ENCODE measurements around the gene TNFRSF25. TPM values are rescaled to one million over a fixed set of nuclear protein-coding genes. Genes with fewer than 3 reads are reported as not detected.

The TNFRSF25 gene
- polyA plus RNA-seq, 2 of the 4 experiments (the other 2 are of a cell fraction) = 0.65 to 3.4 TPM

- Histone ChIP-seq H3K9me3 (no peaks in the 10 kb centered on the region), H3K4me3 (no peak overlapping the region), H3K27ac (no peak overlapping the region), H3K4me2 (no peak overlapping the region), H3K4me1 (no peaks in the 10 kb centered on the region)
- ATAC-seq (peak; percentile 63 to 80), FAIRE-seq (peak; percentile 78), DNase-seq (ENCODE audit: low read depth in 1 of 2, low spot score in 1 of 2) (peak in 1 of 2 experiments; percentile 60)
- TF ChIP-seq RAD21 (conservative IDR thresholded peaks at IDR 0.05 in 1 of 2, IDR thresholded peaks at IDR 0.05 in 1 of 2) (peak in 1 of 2 experiments; percentile 22; a peak in 1 of 5 replicates), SMC3 (IDR thresholded peaks at IDR 0.05) (peak; percentile 34; the same call in 1 of the 3 replicates), NPAS2 (CRISPR knock-in tag; IDR thresholded peaks at IDR 0.05; ENCODE audit: borderline replicate concordance) (no peak), HEYL (CRISPR knock-in tag; IDR thresholded peaks at IDR 0.05) (no peak), HDAC2 (IDR thresholded peaks at IDR 0.05) (no peak)
- TF ChIP-seq, protein P1, sequence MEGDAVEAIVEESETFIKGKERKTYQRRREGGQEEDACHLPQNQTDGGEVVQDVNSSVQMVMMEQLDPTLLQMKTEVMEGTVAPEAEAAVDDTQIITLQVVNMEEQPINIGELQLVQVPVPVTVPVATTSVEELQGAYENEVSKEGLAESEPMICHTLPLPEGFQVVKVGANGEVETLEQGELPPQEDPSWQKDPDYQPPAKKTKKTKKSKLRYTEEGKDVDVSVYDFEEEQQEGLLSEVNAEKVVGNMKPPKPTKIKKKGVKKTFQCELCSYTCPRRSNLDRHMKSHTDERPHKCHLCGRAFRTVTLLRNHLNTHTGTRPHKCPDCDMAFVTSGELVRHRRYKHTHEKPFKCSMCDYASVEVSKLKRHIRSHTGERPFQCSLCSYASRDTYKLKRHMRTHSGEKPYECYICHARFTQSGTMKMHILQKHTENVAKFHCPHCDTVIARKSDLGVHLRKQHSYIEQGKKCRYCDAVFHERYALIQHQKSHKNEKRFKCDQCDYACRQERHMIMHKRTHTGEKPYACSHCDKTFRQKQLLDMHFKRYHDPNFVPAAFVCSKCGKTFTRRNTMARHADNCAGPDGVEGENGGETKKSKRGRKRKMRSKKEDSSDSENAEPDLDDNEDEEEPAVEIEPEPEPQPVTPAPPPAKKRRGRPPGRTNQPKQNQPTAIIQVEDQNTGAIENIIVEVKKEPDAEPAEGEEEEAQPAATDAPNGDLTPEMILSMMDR (IDR thresholded peaks at IDR 0.05) = peak; percentile 40; the same call in 2 of the 3 replicates
- POLR2A ChIA-PET = no interaction called here
- CTCF ChIA-PET = interaction anchor here (0.7 to 1.8 kb wide), 7 partner anchors 11 to 180 kb away, joined by 3 to 6 read pairs (median 3); no protein-coding TSS in a partner anchor
- WGBS (ENCODE audit: missing lambda C conversion rate) = 7% methylated on average over 3 of the region's 19 CpGs
Observed at GRCh38 chr1:6445062-6445763, 20.8 kb downstream of the TNFRSF25 start.

- H3K4me3 ChIP-seq = no peak overlapping the region
- no peak overlapping the region for H3K4me2 ChIP-seq
- TF ChIP-seq PHF8 (IDR thresholded peaks at IDR 0.05; ENCODE audit: borderline replicate concordance, low read depth) = no peak
- no peak for TF ChIP-seq CEBPB (IDR thresholded peaks at IDR 0.05)
- no peak for TF ChIP-seq JUN (IDR thresholded peaks at IDR 0.05)
- H3K27ac ChIP-seq = no peak overlapping the region
- POLR2A ChIA-PET = no interaction called here
- FAIRE-seq (no peak), DNase-seq (ENCODE audit: low read depth in 1 of 2, low spot score in 1 of 2) (no peak), ATAC-seq (no peak)
- H3K9me3 ChIP-seq = no peaks in the 10 kb centered on the region
- 81% methylated on average over 9 of the region's 15 CpGs for WGBS (ENCODE audit: missing lambda C conversion rate)
- H3K4me1 ChIP-seq = no peaks in the 10 kb centered on the region
- CTCF ChIA-PET = interaction anchor here (1.4 to 1.8 kb wide), 2 partner anchors 12 to 179 kb away, joined by 3 to 4 read pairs; no protein-coding TSS in a partner anchor
Observed at GRCh38 chr1:6444377-6444776, 21.6 kb downstream of the TNFRSF25 start.

DNA sequence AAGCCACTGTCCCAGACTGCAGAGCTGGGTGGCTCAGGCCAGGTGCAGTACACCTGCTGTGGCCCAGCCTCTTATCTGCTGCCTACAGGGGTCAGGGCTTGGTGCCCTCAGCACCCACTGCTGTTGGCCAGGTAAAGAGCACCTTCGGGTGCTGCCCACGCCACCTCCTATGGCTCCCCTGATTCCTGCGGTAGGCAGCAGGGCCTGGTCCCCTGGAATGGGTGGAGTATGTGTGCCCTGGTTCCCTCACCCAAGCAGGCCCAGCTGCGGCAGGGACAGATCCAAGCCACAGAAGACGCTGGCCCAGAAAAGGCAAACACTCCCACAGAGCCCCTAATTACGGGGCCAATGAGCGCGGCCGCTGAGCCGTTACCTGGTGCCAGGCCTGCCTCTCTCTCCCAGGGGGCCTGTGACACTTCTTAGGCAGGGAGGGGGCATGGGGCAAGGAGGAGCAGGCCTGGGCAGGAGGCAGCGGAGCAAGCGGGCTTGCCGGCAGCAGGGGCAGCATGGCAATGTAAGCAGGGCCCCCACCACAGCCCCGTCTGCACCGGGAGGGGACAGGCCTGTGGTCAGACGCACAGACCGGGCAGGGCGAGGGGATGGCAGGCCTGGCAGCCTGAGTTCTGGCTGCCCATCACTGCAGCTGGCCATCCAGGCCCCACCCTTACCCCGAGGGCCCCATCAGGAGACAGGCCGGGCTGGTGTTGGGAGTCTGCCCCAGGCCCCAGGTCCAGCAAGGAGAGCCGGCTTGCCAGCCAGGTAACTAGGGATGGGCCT, 22.4 kb downstream of the TNFRSF25 start:
- 98% methylated on average over 6 of the region's 21 CpGs for WGBS (ENCODE audit: missing lambda C conversion rate)
- DNase-seq (ENCODE audit: low read depth in 1 of 2, low spot score in 1 of 2) = no peak
- Histone ChIP-seq H3K27ac (no peak overlapping the region), H3K4me2 (no peak overlapping the region), H3K9me3 (no peaks in the 10 kb centered on the region), H3K4me3 (no peak overlapping the region), H3K4me1 (no peaks in the 10 kb centered on the region)
- CTCF ChIA-PET = interaction anchor here (1.1 to 1.8 kb wide), 4 partner anchors 9 to 178 kb away, joined by 3 to 5 read pairs (median 4); no protein-coding TSS in a partner anchor
- no peak for TF ChIP-seq CBX8 (IDR thresholded peaks at IDR 0.05)
- TF ChIP-seq, protein P2, sequence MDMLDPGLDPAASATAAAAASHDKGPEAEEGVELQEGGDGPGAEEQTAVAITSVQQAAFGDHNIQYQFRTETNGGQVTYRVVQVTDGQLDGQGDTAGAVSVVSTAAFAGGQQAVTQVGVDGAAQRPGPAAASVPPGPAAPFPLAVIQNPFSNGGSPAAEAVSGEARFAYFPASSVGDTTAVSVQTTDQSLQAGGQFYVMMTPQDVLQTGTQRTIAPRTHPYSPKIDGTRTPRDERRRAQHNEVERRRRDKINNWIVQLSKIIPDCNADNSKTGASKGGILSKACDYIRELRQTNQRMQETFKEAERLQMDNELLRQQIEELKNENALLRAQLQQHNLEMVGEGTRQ (IDR thresholded peaks at IDR 0.05) = no peak
- TF ChIP-seq PHF8 (IDR thresholded peaks at IDR 0.05; ENCODE audit: borderline replicate concordance, low read depth) = no peak
- TF ChIP-seq MYC (IDR thresholded peaks at IDR 0.05; ENCODE audit: borderline replicate concordance, low read length) = no peak
- TF ChIP-seq ESRRA (IDR thresholded peaks at IDR 0.05; ENCODE audit: borderline replicate concordance, low read length) = no peak
- TF ChIP-seq POLR2A (IDR thresholded peaks at IDR 0.05; ENCODE audit: low read length) = no peak
- TF ChIP-seq HEYL (CRISPR knock-in tag; IDR thresholded peaks at IDR 0.05) = no peak
- no peak for TF ChIP-seq CEBPB (IDR thresholded peaks at IDR 0.05)
- no peak for TF ChIP-seq ZSCAN20 (CRISPR knock-in tag; IDR thresholded peaks at IDR 0.05)
- no peak for TF ChIP-seq MAFK (IDR thresholded peaks at IDR 0.05; ENCODE audit: partially characterized antibody)
- TF ChIP-seq HOXA7 (CRISPR knock-in tag; IDR thresholded peaks at IDR 0.05) = no peak
- POLR2A ChIA-PET = no interaction called here
- no peak for ATAC-seq
- no peak for FAIRE-seq
